Left colon (tissue), 2 donors: ENCODE results near the gene RPL6. TPM values are rescaled to one million over a fixed set of nuclear protein-coding genes. Genes with fewer than 3 reads are reported as not detected.
"Not testable (repeated sequence)": the region's sequence is repeated elsewhere in the genome, so short reads cannot be mapped to it uniquely, and the experiment has no call there.

Source experiments
- ATAC-seq: fragments of 200-7000 bp; cut with Tn5 transposase; one replicate; pipeline ENCODE4 v1.9.1; 2020; ENCODE audit warnings: mild to moderate bottlenecking, moderate library complexity
- DNase-seq, 2 donors: peaks; one replicate each; pipeline ENCODE4 v3.0.0-alpha.2; 2020
- intact Hi-C, 2 donors: fragments of 100-400 bp; cut with DNase I in 1 of 2; cut with micrococcal nuclease in 1 of 2; formaldehyde crosslinking; loops; one replicate each; pipeline versions ENCODE4 v1.11.2 to v1.14.0; 2022; cut with DNase I, micrococcal nuclease
- total RNA-seq, 2 donors: library from RNA; stranded (reverse); fragmentation: NEBNext Ultra II Directional; extraction: Animal tissue kit (Norgen Biotek cat#: 25700); gene quantifications; one replicate each; pipeline ENCODE4 v1.2.1, GENCODE V29; 2021
- donor health status: DM: no; HTN: no; CAD: no.
- donor health status: DM: yes; HTN: yes; CAD: no.

Gene RPL6
- total RNA-seq, 2 donors from 2014 or later, result 774 to 778 TPM

DNA sequence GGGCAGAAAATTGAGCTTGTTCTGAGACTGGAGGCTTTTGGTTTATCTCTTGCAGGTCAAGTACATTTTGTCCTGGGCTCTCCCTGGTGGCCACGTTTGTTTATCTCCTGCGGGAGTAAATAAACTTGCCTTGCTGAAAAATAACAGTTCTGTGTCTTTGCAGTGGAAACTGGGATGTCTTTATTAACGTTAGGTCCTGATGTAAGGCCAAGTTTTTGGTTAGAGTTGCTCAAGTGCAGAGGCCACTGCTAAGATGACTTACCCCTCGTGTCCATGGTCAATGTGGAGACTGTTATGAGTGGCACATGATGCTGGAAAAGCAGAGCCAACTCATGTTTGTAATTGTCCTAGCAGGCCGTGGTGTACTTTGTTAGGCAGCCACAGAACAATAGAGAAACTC, 13.1 kb upstream of the RPL6 start:
- intact Hi-C loops, result no loop called here
- no peak for ATAC-seq
- no peak for DNase-seq

DNA sequence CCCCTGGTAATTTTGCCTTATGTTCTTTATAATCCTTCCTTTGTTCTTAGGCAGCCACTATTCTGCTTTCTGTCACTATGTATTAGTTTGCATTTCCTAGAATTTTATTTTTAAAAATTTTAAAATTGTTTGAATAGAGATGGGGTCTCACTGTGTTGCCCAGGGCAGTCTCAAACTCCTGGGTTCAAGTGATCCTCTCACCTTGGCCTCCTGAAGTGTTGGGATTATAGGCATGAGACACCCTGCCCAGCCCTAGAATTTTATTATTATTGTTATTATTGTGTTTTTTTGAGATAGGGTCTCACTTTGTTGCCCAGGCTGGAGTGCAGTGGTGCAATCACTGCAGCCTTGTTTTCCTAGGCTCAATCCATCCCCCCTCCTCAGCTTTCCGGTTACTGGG, 12.0 kb upstream of the RPL6 start:
- intact Hi-C loops, result no loop called here
- DNase-seq (no peak), ATAC-seq (no peak)

DNA sequence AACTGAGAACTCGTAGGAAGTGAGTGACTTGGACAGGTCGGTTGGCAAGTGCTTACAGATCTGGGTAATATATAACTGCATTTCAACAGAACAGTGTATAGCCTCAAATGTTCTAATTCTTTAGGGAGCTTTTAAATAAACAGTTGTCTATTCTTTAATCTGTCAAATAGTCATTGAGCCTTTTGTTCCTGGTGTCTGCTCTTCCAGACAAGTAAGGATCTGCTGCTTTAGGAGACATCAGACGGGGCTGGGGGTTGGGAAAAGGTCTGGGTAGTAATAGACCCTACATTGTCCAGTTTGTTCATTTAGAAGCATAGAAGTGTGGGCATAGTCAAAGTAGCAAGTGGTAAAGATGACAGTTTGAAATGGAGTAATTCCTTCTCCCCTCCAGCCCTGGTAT, 11.3 kb upstream of the RPL6 start:
- DNase-seq (no peak), ATAC-seq (no peak)
- intact Hi-C loops, result no loop called here

DNA sequence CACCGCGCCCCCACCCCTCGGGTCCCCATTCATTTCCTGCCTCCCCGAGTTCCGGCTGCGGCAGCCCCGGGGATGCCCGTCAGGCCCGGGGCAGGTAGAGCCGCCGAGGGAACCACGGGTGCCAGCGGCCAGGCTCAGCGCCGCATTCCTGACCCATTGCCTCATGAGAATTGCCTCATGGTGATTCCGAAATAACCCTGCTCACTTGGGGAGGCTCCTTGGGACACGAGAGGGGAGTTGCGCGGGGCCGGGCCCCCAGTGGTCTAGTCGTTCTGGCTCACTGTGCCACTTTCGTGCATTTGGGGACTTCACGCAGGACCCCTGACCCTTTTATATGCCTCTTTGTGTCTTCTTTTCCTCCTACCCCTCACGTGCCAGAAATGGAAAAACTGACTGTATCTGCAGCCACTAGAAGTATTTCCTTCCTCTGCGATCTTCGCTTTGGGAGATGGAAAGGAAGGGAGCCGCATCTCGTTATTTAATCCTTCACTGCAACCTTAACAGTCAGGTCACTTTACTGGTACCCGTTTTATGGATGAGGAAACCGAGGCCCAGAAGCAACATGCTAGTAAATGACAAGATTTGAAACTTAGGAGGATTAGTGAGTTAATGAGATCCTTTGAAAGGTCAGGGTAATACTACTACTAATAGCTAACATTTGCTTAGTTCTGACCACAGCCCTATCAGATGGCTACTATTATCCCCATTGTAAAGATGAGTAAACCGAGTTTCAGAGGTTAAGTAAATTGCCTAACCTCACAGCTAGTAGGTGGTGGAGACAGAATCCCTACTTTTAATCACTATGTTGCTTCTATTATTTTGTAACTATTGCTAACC, 10.1 kb upstream of the RPL6 start:
- peak; percentile 56 to 59 for DNase-seq
- ATAC-seq, result peak; percentile 61
- intact Hi-C loops, result no loop called here

DNA sequence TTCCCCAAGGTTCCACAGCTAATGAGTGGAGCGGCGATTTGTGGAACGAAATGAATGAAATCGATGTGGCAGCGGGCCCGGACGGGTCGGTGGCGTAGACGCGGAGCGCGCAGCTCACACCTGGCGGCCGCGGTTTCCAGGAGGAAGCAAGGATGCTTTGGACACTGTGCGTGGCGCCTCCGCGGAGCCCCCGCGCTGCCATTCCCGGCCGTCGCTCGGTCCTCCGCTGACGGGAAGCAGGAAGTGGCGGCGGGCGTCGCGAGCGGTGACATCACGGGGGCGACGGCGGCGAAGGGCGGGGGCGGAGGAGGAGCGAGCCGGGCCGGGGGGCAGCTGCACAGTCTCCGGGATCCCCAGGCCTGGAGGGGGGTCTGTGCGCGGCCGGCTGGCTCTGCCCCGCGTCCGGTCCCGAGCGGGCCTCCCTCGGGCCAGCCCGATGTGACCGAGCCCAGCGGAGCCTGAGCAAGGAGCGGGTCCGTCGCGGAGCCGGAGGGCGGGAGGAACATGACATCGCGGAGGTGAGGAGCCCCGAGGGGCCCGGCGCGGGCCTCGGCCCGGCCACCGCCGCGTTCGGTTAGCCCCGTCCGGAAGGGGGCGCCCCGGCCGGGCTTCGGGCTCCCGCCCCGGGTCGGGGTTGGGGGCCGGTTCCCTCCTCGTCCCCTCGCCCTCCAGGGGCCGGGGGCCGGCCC, 9.3 kb upstream of the RPL6 start, which contains the start of gene PTPN11:
Gene PTPN11, plus strand, starts transcription at position 340 of the 689 bp plus-strand sequence. Its CDS starts 165 bp downstream, at position 505.
- intact Hi-C loops, result no loop called here
- DNase-seq (peak; percentile 84 to 92), ATAC-seq (peak; percentile 93)

DNA sequence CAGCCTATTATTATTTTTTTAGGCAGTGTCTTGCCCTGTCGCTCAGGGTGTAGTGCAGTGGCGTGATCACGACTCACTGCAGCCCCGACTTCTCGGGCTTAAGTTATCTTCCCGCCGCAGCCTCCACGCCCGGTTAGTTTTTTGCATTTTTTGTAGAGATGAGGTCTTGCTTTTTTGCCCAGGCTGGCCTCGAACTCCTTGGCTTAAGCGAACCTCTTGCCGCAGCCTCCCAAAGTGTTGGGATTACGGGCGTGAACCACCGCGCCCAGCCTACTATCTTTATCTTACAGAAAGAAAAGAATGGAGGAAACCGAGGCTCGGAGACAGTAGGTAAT, 8.8 kb upstream of the RPL6 start:
- intact Hi-C loops, result no loop called here
- DNase-seq, result no peak
- peak; percentile 36 for ATAC-seq

DNA sequence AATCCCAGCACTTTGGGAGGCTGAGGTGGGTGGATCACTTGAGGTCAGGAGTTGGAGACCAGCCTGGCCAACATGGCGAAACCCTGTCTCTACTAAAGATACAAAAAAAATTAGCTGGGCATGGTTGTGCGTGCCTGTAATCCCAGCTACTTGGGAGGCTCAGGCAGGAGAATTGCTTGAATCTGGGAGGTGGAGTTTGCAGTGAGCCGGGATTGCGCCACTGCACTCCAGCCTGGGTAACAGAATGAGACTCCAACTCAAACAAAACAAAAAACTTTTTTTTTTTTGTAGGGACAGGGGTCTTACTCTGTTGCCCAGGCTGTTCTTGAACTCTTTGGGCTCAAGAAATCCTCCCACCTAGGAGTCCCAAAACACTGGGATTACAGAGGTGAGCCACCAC, 6.1 kb upstream of the RPL6 start:
- intact Hi-C loops, DNase-seq, ATAC-seq: not testable (repeated sequence)

DNA sequence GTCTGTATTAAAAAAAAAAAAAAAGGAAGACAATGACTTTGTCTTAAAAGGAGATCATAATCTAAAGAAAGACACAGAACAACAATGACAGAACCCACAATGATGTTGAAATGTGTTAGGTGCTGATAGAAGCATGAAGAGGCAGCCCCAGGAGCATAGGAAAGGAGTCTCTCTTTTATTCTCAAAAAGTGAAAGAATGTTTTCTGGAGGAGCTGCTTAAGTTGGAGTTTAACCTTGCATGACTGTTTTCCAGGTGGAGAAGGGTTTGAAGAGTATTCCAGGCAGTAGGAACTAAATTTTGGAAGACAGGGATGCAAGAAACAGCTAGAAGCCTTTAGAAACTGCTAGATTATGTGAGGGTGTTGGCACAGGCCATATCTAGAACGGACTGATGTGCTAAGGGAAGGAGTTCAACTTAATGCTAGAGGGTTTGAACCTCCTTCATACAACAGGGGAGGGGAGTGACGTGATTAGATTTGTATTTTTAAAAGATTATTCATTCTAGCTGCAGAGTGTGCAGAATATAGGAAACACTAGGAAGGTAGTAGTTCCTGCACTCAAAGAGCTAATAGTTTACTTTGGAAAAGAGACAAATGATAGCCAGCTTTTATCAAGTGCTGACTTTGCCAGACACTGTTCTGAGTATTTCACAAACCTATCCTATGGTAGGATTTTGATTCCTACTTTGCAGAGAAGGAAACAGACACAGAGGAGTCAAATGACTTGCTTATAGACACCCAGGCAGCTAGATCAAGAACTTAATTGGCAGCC, 4.6 kb upstream of the RPL6 start:
- intact Hi-C loops, result no loop called here
- DNase-seq, result no peak
- ATAC-seq, result no peak

DNA sequence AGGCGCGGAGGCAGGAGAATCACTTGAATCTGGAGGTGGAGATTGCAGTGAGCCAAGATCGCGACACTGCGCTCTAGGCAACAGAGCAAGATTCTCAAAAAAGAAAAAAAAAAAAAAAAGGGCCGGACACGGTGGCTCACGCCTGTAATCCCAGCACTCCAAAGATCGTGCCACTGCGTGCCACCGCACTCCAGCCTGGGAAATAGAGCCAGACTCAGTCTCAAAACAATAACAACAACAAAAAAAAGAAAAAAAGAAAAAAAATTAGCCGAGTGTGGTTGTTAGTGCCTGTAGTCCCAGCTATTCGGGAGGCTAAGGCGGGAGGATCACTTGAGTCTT, 470 bp upstream of the RPL6 start:
- DNase-seq (no peak), ATAC-seq (no peak)
- intact Hi-C loops, result no loop called here

DNA sequence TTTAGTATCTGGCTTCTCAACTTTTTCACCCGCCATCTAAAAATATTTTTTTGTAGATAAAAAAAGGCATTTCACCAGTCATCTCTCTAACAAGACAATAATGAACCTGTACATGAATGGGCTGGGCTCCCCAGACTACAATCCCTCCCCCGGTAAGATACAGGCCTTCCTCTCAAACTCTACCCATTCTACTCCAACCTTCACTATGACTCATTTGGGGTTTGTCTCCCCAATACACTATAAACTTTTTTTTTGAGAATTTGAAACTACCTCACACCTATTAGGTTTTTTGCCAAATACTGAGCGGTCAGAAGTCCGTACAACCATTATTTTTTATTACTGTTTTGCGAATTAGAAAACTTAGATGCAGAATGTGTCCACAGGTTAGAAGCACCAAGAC, 784 bp downstream of the RPL6 start:
- ATAC-seq (peak; percentile 21), DNase-seq (no peak)
- intact Hi-C loops, result no loop called here

DNA sequence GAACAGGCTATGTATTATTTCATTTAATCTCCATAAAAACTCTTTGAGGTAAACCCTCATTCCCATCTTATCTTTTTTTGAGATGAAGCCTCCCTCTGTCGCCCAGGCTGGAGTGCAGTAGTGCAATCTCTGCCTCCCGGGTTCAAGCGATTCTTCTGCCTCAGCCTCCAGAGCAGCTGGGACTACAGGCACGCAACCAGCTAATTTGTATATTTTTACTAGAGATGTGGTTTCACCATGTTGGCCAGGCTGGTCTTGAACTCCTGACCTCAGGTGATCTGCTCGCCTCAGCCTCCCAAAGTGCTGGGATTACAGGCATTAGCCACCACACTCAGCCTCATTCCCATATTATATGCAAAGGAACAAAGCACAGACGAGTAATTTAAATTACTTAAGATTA, 1.7 kb downstream of the RPL6 start:
- ATAC-seq, intact Hi-C loops, DNase-seq: not testable (repeated sequence)

DNA sequence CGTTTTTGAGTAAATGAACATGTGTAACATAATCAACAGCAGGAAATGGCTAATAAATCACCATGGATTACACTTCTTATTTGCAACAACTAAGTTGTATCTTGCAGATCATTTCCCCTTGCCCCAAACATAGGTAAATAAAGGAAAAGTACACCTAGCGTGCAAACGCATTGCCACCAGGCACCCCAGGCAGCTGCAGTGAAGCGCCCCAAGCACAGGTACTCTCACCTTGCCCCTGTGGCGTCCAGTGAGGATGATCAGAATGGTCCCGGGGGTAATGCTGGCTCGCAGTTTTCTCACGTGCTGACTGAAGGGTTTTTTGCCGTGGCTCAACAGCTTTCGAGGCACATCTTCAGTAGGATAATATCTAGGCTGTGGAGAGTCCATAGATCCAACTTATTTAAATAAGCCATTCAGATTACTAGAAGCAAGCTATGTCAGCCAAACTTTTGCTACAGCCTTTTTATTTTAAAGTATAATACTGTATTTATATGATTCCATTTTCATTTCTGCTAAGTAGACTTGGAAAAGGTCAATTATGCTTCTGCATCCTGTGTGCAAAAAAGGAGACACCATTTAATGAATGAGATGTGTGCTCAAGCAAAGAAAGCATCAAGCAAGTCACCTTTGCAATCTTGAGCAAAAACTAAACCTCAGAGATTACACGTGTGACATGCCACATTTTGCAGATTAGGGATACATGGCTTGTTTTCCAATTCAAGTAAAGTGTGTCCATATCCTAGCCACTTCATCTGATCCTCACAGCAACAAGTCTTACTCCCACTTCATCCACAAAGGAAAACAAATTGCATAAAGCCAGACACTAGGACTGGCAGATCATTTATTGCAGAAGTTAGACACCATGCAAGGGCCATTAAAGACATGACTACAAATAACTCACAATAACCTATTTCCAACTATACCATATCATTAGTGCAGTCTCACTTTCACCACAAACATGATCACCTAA, 2.6 kb downstream of the RPL6 start:
- ATAC-seq, result no peak
- intact Hi-C loops, result no loop called here
- DNase-seq, result no peak

DNA sequence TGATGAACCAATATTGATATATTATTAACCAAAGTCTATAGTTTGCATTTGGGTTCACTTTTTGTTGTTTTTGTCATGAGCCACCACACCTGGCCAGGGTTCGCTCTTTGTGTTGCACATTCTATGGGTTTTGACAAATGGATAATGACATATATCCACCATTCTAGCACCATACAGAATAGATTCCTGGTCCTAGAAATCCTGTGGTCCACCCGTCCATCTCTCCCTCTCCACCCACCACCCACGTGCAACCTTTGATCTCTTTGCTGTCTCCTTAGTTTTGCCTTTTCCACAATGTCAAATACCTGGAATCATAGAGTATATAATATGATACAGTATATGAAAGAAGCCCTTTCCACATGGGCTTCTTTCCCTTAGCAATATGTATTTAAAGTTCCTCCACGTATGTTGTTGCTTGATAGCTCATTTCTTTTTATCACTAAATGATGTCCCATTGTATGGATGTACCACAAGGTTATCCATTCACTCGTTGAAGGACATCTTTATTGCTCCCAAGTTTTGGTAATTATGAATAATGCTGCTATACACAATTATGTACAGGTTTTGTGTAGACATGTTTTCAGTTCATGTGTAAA, 7.4 kb downstream of the RPL6 start:
- DNase-seq (no peak), ATAC-seq (no peak)
- intact Hi-C loops, result no loop called here

DNA sequence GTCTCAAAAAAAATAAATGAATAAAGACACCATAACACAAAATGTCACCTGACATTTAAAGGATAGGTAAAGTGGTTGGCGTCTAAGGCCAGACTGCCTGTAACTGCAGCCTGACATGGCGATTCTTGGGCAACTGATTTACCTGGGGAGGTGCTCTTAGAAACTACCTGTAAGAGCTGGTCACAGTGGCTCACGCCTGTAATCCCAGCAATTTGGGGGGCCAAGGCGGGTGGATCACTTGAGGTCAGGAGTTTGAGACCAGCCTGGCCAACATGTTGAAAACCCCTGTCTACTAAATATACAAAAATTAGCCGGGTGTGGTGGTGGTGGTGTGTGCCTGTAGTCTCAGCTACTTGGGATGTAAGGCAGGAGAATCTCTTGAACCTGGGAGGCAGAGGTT, 8.4 kb downstream of the RPL6 start:
- intact Hi-C loops, result no loop called here
- DNase-seq (no peak), ATAC-seq (no peak)

DNA sequence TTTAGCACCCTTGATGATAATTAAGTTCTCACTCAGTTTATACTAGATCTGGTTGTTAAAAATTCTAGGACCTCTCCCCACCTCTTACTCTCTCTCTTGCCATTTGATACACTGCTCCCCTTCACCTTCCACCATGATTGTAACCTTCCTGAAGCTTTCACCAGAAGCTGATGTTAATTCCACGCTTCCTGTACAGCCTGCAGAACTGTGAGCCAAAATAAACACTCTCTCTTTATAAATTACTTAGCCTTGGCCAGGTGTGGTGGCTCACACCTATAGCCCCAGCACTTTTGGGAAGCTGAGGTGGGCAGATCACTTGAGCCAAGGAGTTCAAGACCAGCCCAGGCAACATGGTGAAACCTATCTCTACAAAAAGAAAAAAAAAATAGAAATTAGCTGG, 16.1 kb downstream of the RPL6 start:
- DNase-seq, result no peak
- intact Hi-C loops, result no loop called here
- peak; percentile 73 for ATAC-seq

DNA sequence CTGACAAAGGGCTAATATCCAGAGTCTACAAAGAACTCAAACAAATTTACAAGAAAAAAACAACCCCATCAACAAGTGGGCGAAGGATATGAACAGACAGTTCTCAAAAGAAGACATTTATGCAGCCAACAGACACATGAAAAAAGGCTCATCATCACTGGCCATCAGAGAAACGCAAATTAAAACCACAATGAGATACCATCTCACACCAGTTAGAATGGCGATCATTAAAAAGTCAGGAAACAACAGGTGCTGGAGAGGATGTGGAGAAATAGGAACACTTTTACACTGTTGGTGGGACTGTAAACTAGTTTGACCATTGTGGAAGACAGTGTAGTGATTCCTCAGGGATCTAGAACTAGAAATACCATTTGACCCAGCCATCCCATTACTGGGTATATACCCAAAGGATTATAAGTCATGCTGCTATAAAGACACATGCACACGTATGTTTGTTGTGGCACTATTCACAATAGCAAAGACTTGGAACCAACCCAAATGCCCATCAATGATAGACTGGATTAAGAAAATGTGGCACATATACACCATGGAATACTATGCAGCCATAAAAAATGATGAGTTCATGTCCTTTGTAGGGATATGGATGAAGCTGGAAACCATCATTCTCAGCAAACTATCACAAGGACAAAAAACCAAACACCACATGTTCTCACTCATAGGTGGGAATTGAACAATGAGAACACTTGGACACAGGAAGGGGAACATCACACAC, 19.3 kb downstream of the RPL6 start:
- intact Hi-C loops, ATAC-seq, DNase-seq: not testable (repeated sequence)

DNA sequence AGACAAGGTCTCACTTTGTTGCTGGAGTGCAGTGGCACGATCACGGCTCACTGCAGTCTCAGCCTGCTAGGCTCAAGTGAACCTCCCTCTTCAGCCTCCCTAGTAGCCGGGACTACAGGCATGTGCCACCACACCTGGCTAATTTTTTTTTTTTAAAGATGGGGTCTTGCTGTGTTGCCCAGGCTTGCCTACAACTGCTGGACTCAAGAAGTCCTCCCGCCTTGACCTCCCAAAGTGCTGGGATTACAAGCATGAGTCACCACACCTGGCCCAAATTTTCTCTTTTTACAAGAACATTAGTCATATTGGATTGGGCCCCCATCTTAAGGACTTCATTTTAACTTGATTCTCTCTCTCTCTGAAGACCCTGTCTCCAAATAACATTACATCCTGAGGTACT, 20.2 kb downstream of the RPL6 start:
- intact Hi-C loops, result no loop called here
- ATAC-seq (no peak), DNase-seq (no peak)

DNA sequence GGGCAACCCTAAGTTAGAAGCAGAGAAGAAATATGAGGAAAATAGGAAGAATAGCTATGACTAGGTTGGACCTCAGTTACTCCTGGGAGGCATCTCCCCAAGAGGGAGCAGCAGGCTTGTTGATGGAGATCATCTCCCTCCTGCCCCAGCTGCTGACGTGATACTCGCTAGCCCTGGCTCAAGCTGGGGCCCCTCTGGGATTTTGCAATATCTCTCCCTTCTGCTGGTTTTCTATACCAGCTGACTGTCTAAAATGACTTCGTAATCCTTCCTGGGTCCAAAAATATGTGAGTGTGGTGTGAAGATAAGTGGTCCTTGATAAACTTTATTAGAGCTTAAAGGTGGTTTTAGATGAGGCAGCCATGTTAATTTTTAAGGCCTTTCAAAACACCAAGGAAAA, 22.7 kb downstream of the RPL6 start:
- no peak for DNase-seq
- no peak for ATAC-seq
- intact Hi-C loops, result no loop called here
